CD14-positive monocyte (primary cell): ENCODE measurements around the gene SMIM35. TPM values are rescaled to one million over a fixed set of nuclear protein-coding genes. Genes with fewer than 3 reads are reported as not detected.

Source experiments
- DNase-seq, 3 donors: peaks; one replicate each; pipeline ENCODE4 v3.0.0-alpha.2; 2011 to 2022
- H2AFZ ChIP-seq: 2 replicates; pipeline ENCODE4 v1.6.0; 2012; ENCODE audit warnings: mild to moderate bottlenecking, low read depth, low read length, inconsistent platforms; ENCODE audit not compliant: insufficient read depth, poor library complexity, severe bottlenecking
- H3K27ac ChIP-seq, 2 donors: 1 replicate in 1 of 2; 2 replicates in 1 of 2; pipeline ENCODE4 v1.5.1; 2012 to 2013; ENCODE audit warnings: low read length in 2 of 2, control low read depth in 1 of 2, inconsistent platforms in 1 of 2, low read depth in 1 of 2, mild to moderate bottlenecking in 1 of 2
- H3K27me3 ChIP-seq, 2 donors: one replicate each; pipeline versions ENCODE4 v1.6.0 to v1.6.1; 2011 to 2013; ENCODE audit warnings: low read length in 2 of 2; ENCODE audit not compliant: control insufficient read depth in 2 of 2, insufficient read depth in 2 of 2
- H3K36me3 ChIP-seq, 2 donors: replicated peaks in 1 of 2; 1 replicate in 1 of 2; 2 replicates in 1 of 2; pipeline versions ENCODE4 v1.5.1 to v1.6.1; 2012 to 2013; ENCODE audit warnings: low read length in 2 of 2, control low read depth in 1 of 2, inconsistent platforms in 1 of 2, mild to moderate bottlenecking in 1 of 2; ENCODE audit not compliant: insufficient read depth in 2 of 2, control insufficient read depth in 1 of 2
- H3K4me1 ChIP-seq, 2 donors: 1 replicate in 1 of 2; 2 replicates in 1 of 2; pipeline versions ENCODE4 v1.5.1 to v1.6.1; 2012 to 2013; ENCODE audit warnings: low read length in 2 of 2, control low read depth in 1 of 2, inconsistent platforms in 1 of 2, mild to moderate bottlenecking in 1 of 2, moderate library complexity in 1 of 2; ENCODE audit not compliant: insufficient read depth in 2 of 2, control insufficient read depth in 1 of 2
- H3K4me2 ChIP-seq: replicated peaks from 2 replicates; pipeline ENCODE3; 2012; ENCODE audit warnings: low read length, moderate library complexity, mild to moderate bottlenecking; ENCODE audit not compliant: poor library complexity, severe bottlenecking; ENCODE audit errors: extremely low read depth
- H3K4me3 ChIP-seq, 3 experiments: fragments of 200-600 bp in 1 of 3; sonication (generic) in 1 of 3; replicated peaks in 1 of 3; 1 replicate in 2 of 3; 2 replicates in 1 of 3; pipeline ENCODE4 v1.5.1; 2011 to 2013; ENCODE audit warnings: low read length in 3 of 3, mild to moderate bottlenecking in 3 of 3, control low read depth in 2 of 3, low read depth in 2 of 3, inconsistent platforms in 1 of 3, moderate library complexity in 1 of 3
- H3K79me2 ChIP-seq: 2 replicates; pipeline ENCODE4 v1.6.0; 2012; ENCODE audit warnings: mild to moderate bottlenecking, control low read depth, inconsistent platforms, low read length, moderate library complexity; ENCODE audit not compliant: insufficient read depth
- H3K9ac ChIP-seq: 2 replicates; pipeline ENCODE4 v1.6.0; 2017; ENCODE audit warnings: low read length, mild to moderate bottlenecking; ENCODE audit not compliant: insufficient read depth, poor library complexity, severe bottlenecking
- H3K9me3 ChIP-seq, 2 donors: replicated peaks in 1 of 2; 1 replicate in 1 of 2; 2 replicates in 1 of 2; pipeline versions ENCODE4 v1.5.1 to v1.6.1; 2012 to 2013; ENCODE audit warnings: low read length in 2 of 2, control low read depth in 1 of 2; ENCODE audit not compliant: control insufficient read depth in 1 of 2, insufficient read depth in 1 of 2
- H4K20me1 ChIP-seq: 2 replicates; pipeline ENCODE4 v1.6.0; 2012; ENCODE audit warnings: mild to moderate bottlenecking, low read length, control low read depth, moderate library complexity; ENCODE audit not compliant: insufficient read depth
- H3K27ac Mint-ChIP-seq, 7 donors: one replicate each; pipeline ENCODE4 v1.8.0; 2020; ENCODE audit warnings: mild to moderate bottlenecking in 7 of 7, mixed read lengths in 7 of 7, moderate library complexity in 6 of 7, inconsistent platforms in 2 of 7
- H3K27me3 Mint-ChIP-seq, 3 donors: one replicate each; pipeline ENCODE4 v1.8.0; 2021 to 2022; ENCODE audit warnings: low read depth in 3 of 3, mild to moderate bottlenecking in 3 of 3, mixed read lengths in 3 of 3, moderate library complexity in 3 of 3, inconsistent platforms in 1 of 3
- H3K36me3 Mint-ChIP-seq, 2 donors: one replicate each; pipeline ENCODE4 v1.8.0; 2020; ENCODE audit warnings: mixed read lengths in 2 of 2, inconsistent platforms in 1 of 2, mild to moderate bottlenecking in 1 of 2
- H3K4me1 Mint-ChIP-seq: one replicate; pipeline ENCODE4 v1.8.0; 2020; ENCODE audit warnings: mild to moderate bottlenecking, mixed read lengths
- H3K4me3 Mint-ChIP-seq, 2 donors: one replicate each; pipeline ENCODE4 v1.8.0; 2020; ENCODE audit warnings: mild to moderate bottlenecking in 2 of 2, mixed read lengths in 2 of 2, moderate library complexity in 1 of 2
- H3K9me3 Mint-ChIP-seq, 7 donors: one replicate each; pipeline ENCODE4 v1.8.0; 2020 to 2022; ENCODE audit warnings: mixed read lengths in 7 of 7, mild to moderate bottlenecking in 6 of 7, moderate library complexity in 6 of 7, inconsistent platforms in 2 of 7
- CTCF ChIP-seq: fragments of 200-600 bp; IDR thresholded peaks from one replicate; pipeline ENCODE4 v1.8.0; 2022; ENCODE audit warnings: antibody characterized with exemption, mild to moderate bottlenecking
- WGBS: methylation state at CpG from one replicate; pipeline ENCODE4 v1.1.5; 2013; ENCODE audit warnings: missing lambda C conversion rate; ENCODE audit not compliant: insufficient coverage; 5-methylcytosine and 5-hydroxymethylcytosine counted together
- intact Hi-C, 2 donors: fragments of 100-400 bp; cut with micrococcal nuclease; formaldehyde crosslinking; loops; one replicate each; pipeline versions ENCODE4 v1.15.0 to v1.15.1; 2023
- polyA plus RNA-seq, 3 donors: library from polyadenylated mRNA; depleted of rRNA in 1 of 3; unstranded in 2 of 3; stranded (reverse) in 1 of 3; fragments of 300-500 nt in 2 of 3; fragments of >200 nt in 1 of 3; fragmentation: Illumina TruSeq in 2 of 3; gene quantifications; 1 replicate in 2 of 3; 2 replicates in 1 of 3; pipeline ENCODE4 v1.2.3, GENCODE V29; 2012 to 2021

The SMIM35 gene
- polyA plus RNA-seq, 3 donors = 0.05 to 0.29 (median 0.11) TPM

- Mint-ChIP-seq H3K9me3 (peaks cover 0 to 3% (median 0%) of the 10 kb centered on the region in 7 donors), H3K4me1 (peaks cover 29% of the 10 kb centered on the region), H3K4me3 (peak overlapping the region in 1 of 2 donors; percentile 29), H3K36me3 (no peaks in the 10 kb centered on the region), H3K27me3 (peaks cover 3 to 7% (median 5%) of the 10 kb centered on the region in 3 donors), H3K27ac (peak overlapping the region in 5 of 7 donors; percentile 63 to 92 (median 80))
- Histone ChIP-seq H3K27ac (peak overlapping the region in 1 of 2 donors; percentile 10), H3K36me3 (no peaks in the 10 kb centered on the region), H4K20me1 (no peaks in the 10 kb centered on the region), H2AFZ (no peak overlapping the region), H3K4me1 (peaks cover 21 to 26% of the 10 kb centered on the region in 2 donors), H3K79me2 (no peaks in the 10 kb centered on the region), H3K4me2 (peak overlapping the region; percentile 30), H3K9me3 (no peaks in the 10 kb centered on the region), H3K27me3 (no peaks in the 10 kb centered on the region), H3K4me3 (peak overlapping the region in 1 of 3 experiments; percentile 6), H3K9ac (no peak overlapping the region)
- no peak for TF ChIP-seq CTCF
- DNase-seq = peak; percentile 28 to 47 (median 45)
- 81% methylated on average over 5 of the region's 6 CpGs for WGBS
- intact Hi-C loops = loop anchor here in 1 of 2 donors (1.0 kb wide), 1 partner anchor 13 kb away; no protein-coding TSS in a partner anchor
These were observed 42.9 kb upstream of the SMIM35 start for GRCh38 chr11:118129471-118130172.

GRCh38 chr11:118128721-118129470, 42.1 kb upstream of the SMIM35 start:
- peak; percentile 45 to 66 (median 60) for DNase-seq
- Histone ChIP-seq H4K20me1 (no peaks in the 10 kb centered on the region), H3K27me3 (no peaks in the 10 kb centered on the region), H3K4me2 (peak overlapping the region; percentile 30), H3K36me3 (no peaks in the 10 kb centered on the region), H3K27ac (peak overlapping the region; percentile 10 to 30), H3K9ac (no peak overlapping the region), H3K79me2 (no peaks in the 10 kb centered on the region), H3K4me1 (peaks cover 21 to 26% of the 10 kb centered on the region in 2 donors), H3K4me3 (no peak overlapping the region), H3K9me3 (no peaks in the 10 kb centered on the region), H2AFZ (peak overlapping the region; percentile 48)
- intact Hi-C loops = no loop called here
- no peak for TF ChIP-seq CTCF
- H3K27ac Mint-ChIP-seq = peak overlapping the region in 6 of 7 donors; percentile 61 to 92 (median 82)
- peaks cover 1 to 7% (median 5%) of the 10 kb centered on the region in 3 donors for H3K27me3 Mint-ChIP-seq
- H3K4me1 Mint-ChIP-seq = peaks cover 29% of the 10 kb centered on the region
- H3K36me3 Mint-ChIP-seq = no peaks in the 10 kb centered on the region
- peaks cover 0 to 3% (median 0%) of the 10 kb centered on the region in 7 donors for H3K9me3 Mint-ChIP-seq
- 93% methylated on average over 5 of the region's 11 CpGs for WGBS
- peak overlapping the region; percentile 32 to 63 for H3K4me3 Mint-ChIP-seq
